ENCODE measurements around the gene USP46.

Gene USP46

DNA sequence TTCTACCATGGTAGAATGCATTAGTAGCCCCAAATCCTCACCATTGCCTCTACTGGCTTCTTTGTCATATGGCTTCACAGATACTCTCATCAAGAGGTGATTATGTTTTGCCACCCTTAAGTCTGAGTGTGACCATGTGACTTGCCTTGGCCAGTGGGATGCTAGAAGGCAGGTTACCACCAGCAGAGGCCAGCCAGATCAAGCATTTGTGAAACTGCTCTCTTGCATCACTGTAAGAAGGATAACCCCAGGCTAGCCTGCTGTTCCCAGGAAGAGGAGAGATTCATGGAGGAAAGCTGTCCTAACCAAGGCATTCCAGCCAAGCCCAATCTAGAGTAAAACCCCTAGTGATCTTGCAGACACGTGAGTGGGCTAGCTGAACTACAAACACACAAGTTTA, 46.8 kb downstream of the USP46 start:
- H3K27me3 Mint-ChIP-seq = peaks cover 2% of the 10 kb centered on the region
- H3K9me3 Mint-ChIP-seq = peaks cover 4% of the 10 kb centered on the region
- peaks cover 2% of the 10 kb centered on the region for H3K4me1 Mint-ChIP-seq

DNA sequence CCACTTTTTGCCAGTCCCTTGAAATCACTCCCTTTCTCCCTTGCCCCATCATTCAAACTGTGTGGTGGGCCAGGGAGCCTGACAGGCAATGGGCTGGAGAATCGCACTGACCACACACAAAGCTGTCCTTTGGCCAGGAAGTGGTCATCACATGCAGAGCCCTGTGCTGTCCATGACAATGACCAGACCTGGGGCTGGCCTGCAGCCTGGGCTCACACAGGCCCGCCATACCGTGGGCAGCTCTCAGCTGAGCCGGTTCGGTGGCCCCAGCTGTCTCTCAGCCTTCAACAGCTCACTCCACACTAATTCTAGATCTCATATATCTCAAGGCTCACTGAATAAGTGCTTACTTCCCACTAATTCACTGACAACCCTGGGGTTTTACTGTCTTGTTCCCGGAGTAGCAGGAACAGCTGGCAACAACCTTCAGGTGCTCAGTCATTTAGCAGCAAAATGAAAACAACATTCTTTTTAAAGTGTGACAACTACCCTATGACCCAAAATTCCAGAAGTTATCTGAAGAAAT, 48.0 kb downstream of the USP46 start:
- H3K9me3 Mint-ChIP-seq = peaks cover 4% of the 10 kb centered on the region
- no peak overlapping the region for H3K27ac Mint-ChIP-seq
- no peaks in the 10 kb centered on the region for H3K4me1 Mint-ChIP-seq
- H3K36me3 Mint-ChIP-seq = peaks cover 27% of the 10 kb centered on the region
- H3K4me3 Mint-ChIP-seq = no peak overlapping the region
- peaks cover 2% of the 10 kb centered on the region for H3K27me3 Mint-ChIP-seq

More for the DNA sequence above, 46.8 kb downstream of the USP46 start:
- Mint-ChIP-seq H3K4me3 (no peak overlapping the region), H3K27ac (no peak overlapping the region), H3K36me3 (peaks cover 17% of the 10 kb centered on the region)

DNA sequence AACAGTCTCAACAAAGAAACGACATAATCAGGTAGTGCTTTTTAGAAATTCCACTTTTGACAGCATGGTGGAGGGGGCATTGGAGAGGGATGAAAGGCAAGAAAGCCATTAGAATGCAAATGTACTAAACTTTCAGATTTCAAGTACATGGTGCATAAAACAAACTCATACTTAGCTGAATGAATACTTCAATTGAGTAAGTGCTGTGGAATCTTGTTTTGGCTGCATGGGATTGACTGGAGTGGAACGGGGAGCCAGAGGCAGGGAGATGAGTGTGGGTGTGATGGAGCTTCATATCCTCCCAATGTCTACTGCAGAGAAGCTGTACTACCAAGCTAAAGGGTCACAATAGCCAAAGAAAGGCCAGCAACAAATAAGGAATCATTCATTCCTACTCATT, 52.4 kb downstream of the USP46 start:
- Mint-ChIP-seq H3K9me3 (peaks cover 4% of the 10 kb centered on the region), H3K36me3 (peaks cover 25% of the 10 kb centered on the region), H3K4me1 (no peaks in the 10 kb centered on the region), H3K4me3 (no peak overlapping the region), H3K27me3 (peaks cover 4% of the 10 kb centered on the region), H3K27ac (no peak overlapping the region)

DNA sequence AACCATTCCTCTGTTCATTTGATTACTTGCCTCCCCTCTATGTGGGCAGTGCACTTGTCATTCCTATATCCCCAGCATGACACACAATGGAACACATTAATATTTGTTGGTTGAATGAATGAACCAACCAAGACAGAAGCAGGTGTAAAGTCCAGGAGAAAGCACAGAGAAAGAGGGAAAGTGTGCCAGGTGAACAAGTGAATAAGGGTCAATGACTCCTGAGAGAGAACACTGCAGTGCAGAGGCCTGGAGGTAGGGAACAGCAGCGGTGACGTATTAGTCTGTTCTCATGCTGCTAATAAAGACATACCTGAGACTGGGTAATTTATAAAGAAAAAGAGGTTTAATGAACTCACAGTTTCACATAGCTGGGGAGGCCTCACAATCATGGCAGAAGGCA, 53.1 kb downstream of the USP46 start:
- H3K4me1 Mint-ChIP-seq = no peaks in the 10 kb centered on the region
- H3K27ac Mint-ChIP-seq = no peak overlapping the region
- H3K27me3 Mint-ChIP-seq = peaks cover 4% of the 10 kb centered on the region
- H3K4me3 Mint-ChIP-seq = no peak overlapping the region
- peaks cover 4% of the 10 kb centered on the region for H3K9me3 Mint-ChIP-seq
- H3K36me3 Mint-ChIP-seq = peaks cover 25% of the 10 kb centered on the region

DNA sequence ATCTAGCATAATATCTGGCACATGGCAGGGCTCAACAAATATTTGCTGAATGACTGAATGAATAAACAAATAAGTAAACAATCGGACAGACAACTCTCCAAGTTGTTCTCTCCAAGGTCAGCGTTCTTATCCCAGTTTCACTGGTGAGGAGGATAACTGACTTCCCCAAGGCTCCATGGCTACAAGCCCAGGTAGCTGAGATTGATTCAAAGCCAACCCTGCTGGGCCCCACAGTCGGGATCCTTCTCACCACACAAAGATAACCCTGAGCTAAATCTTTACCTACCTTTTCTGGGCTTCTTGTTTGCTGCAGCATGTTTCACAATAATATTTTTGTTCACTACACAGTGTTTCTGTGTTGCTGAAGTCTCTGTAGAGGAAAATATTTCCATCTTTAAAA, 54.9 kb downstream of the USP46 start:
- H3K4me3 Mint-ChIP-seq = no peak overlapping the region
- peaks cover 19% of the 10 kb centered on the region for H3K36me3 Mint-ChIP-seq
- H3K4me1 Mint-ChIP-seq = no peaks in the 10 kb centered on the region
- no peaks in the 10 kb centered on the region for H3K9me3 Mint-ChIP-seq
- H3K27ac Mint-ChIP-seq = no peak overlapping the region
- peaks cover 2% of the 10 kb centered on the region for H3K27me3 Mint-ChIP-seq

DNA sequence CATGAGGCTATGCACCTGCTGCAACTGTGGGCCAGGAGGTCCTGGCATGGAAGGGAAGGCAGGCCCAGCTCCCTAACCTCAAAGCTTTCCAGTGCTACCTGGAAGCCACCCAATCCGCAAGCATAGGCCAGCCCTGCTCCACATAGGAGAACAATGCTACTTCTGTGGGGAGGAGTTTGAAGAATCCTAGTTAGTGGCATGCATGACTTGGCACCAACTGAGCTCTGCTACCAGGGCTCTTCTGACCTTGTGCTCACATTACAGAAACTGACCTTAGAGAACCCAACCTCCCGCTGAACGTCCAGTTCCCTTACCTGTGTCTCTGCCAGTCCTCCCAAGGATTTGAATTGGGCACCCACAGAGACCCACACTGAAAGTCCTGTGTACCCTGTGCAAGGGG, 58.8 kb downstream of the USP46 start:
- no peaks in the 10 kb centered on the region for H3K4me1 Mint-ChIP-seq
- H3K9me3 Mint-ChIP-seq = no peaks in the 10 kb centered on the region
- H3K27ac Mint-ChIP-seq = no peak overlapping the region
- H3K4me3 Mint-ChIP-seq = no peak overlapping the region
- peaks cover 16% of the 10 kb centered on the region for H3K36me3 Mint-ChIP-seq
- H3K27me3 Mint-ChIP-seq = peaks cover 2% of the 10 kb centered on the region

DNA sequence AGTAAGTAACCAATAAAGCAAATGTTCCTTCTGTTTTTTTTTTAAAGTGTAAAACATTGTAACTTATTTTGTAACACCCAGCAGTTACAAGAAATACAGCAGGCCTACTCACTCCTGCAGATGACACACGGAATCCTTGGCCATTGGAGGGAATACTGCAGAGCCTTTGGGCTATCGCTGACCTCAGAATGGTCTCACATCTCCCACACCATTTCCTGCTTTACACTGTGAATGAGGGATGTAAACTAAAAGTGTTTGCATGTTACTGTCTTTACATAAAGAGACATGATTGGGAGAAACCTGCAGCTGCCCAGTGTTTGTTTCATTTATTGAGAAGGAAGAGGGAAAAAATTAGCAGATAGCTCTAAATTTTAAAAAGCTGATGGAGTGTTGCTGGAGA, 64.1 kb downstream of the USP46 start:
- Mint-ChIP-seq H3K4me3 (no peak overlapping the region), H3K36me3 (peaks cover 11% of the 10 kb centered on the region), H3K27ac (no peak overlapping the region), H3K9me3 (no peaks in the 10 kb centered on the region), H3K27me3 (no peaks in the 10 kb centered on the region), H3K4me1 (no peaks in the 10 kb centered on the region)

DNA sequence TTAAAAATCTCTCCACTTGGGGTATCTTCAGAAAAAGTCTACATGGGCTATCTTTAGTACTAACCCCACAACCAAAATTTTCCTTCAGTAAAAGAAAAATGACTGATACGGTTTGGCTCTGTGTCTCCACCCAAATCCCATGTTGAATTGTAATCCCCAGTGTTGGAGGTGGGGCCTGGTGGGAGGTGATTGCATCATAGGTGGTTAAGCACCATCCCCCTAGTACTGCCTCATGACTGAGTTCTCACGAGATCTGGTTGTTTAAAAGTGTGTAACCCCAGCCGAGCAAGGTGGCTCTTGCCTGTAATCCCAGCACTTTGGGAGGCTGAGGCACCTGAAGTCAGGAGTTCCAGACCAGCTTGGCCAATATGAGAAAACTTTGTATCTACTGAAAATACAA, 66.8 kb downstream of the USP46 start:
- H3K4me3 Mint-ChIP-seq = no peak overlapping the region
- H3K27me3 Mint-ChIP-seq = no peaks in the 10 kb centered on the region
- H3K36me3 Mint-ChIP-seq = peaks cover 10% of the 10 kb centered on the region
- no peaks in the 10 kb centered on the region for H3K9me3 Mint-ChIP-seq
- H3K4me1 Mint-ChIP-seq = peaks cover 8% of the 10 kb centered on the region
- H3K27ac Mint-ChIP-seq = no peak overlapping the region

DNA sequence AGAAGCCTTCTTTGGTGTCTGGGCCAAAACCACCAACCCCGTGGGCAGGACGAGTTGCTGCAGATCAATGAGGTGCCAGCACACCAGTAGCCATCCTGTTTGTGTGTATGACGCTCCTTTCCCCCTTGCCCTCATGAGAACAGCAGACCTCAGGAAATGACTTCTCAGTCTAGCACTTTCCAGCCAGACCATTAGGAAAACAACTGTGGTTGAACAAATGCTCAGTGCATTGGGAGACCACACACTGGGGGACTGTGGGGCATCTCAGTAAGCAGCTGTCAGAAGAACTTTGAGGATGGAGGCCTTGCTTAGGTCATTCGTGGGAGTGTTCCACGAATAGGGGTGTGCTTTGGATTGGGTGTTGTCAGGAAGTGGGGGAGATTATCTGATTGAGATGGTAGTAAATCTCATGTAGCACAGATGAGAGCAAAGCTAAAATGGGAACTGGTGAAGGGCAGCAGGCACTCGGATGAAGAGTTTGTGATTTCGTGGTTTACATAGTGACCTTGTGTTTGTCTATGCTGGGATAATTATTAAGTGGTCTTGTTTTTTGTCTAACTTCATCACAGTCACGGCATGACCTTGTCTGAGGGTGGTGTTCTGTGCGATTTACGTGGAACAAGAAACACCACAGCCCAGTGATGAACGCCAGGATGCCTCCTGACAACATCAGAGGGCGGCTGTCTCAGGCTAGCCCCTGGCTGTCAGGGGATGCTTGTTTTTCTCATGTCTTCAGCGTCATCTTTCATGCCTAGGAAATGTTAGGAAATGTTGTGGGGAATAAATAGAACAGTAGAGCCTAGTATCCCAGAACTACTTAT, 70.1 kb downstream of the USP46 start:
- H3K36me3 Mint-ChIP-seq = peaks cover 1% of the 10 kb centered on the region
- peaks cover 2% of the 10 kb centered on the region for H3K27me3 Mint-ChIP-seq
- H3K27ac Mint-ChIP-seq = no peak overlapping the region
- peaks cover 8% of the 10 kb centered on the region for H3K4me1 Mint-ChIP-seq
- H3K9me3 Mint-ChIP-seq = no peaks in the 10 kb centered on the region
- no peak overlapping the region for H3K4me3 Mint-ChIP-seq

DNA sequence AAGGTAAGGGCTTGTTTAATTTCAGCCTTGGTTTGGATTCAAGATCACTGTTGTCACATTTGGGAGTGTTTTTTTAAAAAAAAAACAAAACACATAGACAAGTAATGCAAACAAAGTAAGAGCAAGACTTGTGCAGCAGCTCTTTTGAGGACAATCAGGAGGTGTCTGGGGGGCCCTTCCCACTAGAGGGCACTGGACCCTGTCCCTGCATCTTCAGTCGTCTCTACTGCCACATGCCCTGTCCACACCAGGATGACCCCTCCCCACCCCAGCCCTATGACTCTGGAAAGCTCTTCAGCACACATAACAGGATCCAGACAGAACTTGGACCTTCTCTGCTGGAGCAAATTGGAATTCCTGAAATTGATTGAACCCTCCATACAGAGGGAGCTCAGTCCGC, 71.0 kb downstream of the USP46 start:
- no peaks in the 10 kb centered on the region for H3K9me3 Mint-ChIP-seq
- H3K27me3 Mint-ChIP-seq = peaks cover 4% of the 10 kb centered on the region
- no peak overlapping the region for H3K27ac Mint-ChIP-seq
- no peak overlapping the region for H3K4me3 Mint-ChIP-seq
- peaks cover 1% of the 10 kb centered on the region for H3K36me3 Mint-ChIP-seq
- H3K4me1 Mint-ChIP-seq = peaks cover 8% of the 10 kb centered on the region

DNA sequence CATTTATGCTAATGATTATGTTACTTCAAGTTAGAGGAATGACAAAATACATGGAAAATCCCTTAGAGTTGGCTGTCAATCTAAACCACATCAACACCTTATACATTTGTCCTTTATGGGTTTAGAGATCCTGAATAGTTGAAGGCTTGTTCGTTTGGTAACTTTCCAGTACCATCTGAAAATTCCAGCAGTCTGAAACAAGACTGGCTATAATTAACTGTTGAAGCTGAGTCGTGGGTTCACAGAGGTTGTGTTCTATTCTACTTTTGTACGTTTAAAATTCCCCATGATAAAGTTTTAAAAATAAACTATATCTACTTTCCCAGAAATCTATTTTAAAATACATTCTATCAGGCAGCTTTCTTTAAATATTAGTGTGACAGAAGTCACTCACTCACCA, 73.0 kb downstream of the USP46 start:
- peaks cover 8% of the 10 kb centered on the region for H3K4me1 Mint-ChIP-seq
- H3K36me3 Mint-ChIP-seq = no peaks in the 10 kb centered on the region
- H3K27ac Mint-ChIP-seq = no peak overlapping the region
- no peaks in the 10 kb centered on the region for H3K9me3 Mint-ChIP-seq
- H3K4me3 Mint-ChIP-seq = no peak overlapping the region
- H3K27me3 Mint-ChIP-seq = peaks cover 4% of the 10 kb centered on the region

DNA sequence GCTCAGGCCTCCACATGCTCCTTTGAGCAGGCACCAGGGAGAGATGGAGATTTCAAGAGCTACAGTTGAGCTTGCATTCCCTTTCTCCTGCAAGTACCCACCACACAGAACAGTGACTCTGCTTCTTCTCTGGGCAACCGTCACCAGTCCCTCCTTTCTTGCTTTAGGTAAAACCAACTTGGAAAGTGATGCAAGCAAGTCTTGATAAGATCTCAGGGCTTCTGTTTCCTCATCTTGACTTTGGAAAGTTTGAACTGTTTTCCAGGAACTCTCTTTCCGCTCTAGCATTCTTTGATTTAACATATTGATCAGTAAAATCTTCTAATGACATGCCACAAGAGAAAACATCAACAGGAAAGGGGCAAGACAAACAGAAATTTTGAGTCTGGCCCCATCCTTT, 73.7 kb downstream of the USP46 start:
- Mint-ChIP-seq H3K36me3 (no peaks in the 10 kb centered on the region), H3K4me3 (no peak overlapping the region), H3K27me3 (peaks cover 4% of the 10 kb centered on the region), H3K4me1 (peaks cover 8% of the 10 kb centered on the region), H3K27ac (no peak overlapping the region), H3K9me3 (no peaks in the 10 kb centered on the region)

DNA sequence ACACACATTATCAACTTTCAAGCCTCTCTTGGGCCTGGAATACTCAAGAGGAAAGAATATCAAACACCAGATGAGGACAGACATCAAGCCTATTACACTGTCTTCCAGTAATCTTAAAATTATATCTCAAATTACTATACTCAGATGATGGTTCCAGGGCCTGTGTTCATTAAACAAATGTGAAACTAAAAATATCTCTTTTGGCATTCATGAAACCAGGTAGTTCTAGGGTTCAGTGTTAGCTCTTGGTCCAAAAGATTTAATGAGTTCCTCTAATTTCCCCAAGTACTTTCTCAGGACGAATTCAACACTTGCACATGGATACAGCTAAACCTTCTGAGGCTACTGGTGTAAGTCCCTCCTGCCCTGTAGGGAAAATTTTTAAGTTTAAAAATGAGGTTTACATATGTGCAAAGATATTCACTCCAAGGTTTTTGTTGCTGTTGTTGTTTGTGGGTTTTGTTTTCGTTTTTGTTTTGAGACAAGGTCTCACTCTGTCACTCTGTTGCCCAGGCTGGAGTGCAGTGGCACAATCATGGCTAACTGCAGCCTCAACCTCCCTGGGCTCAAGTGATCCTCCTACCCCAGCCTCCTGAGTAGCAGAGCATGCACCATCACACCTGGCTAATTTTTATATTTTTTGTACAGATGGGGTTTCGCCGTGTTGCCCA, 79.4 kb downstream of the USP46 start:
- H3K9me3 Mint-ChIP-seq = no peaks in the 10 kb centered on the region
- no peak overlapping the region for H3K4me3 Mint-ChIP-seq
- H3K27ac Mint-ChIP-seq = no peak overlapping the region

DNA sequence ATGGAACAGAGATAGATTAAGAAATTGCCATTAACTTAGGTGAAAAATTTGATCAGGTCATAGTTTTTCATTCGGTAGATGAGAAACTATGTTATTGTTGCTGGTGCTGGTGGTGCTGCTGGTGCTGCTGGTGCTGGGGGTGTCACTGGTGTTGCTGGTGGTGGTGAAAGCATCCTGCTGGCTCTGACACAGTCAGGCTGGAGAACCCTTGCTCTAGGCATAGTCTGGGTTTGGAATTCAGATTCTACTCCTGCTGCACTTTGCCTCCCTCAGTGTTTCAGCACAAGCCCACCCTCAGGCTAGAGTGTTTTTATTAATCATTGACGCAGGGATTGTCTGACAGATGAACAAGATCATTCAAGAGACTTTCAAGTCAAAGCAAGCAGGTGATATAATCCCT, 80.2 kb downstream of the USP46 start:
- Mint-ChIP-seq H3K36me3 (no peaks in the 10 kb centered on the region), H3K27ac (no peak overlapping the region), H3K4me3 (no peak overlapping the region), H3K27me3 (peaks cover 2% of the 10 kb centered on the region), H3K9me3 (no peaks in the 10 kb centered on the region), H3K4me1 (no peaks in the 10 kb centered on the region)

More for the DNA sequence above, 79.4 kb downstream of the USP46 start:
- no peaks in the 10 kb centered on the region for H3K4me1 Mint-ChIP-seq
- peaks cover 2% of the 10 kb centered on the region for H3K27me3 Mint-ChIP-seq
- no peaks in the 10 kb centered on the region for H3K36me3 Mint-ChIP-seq

DNA sequence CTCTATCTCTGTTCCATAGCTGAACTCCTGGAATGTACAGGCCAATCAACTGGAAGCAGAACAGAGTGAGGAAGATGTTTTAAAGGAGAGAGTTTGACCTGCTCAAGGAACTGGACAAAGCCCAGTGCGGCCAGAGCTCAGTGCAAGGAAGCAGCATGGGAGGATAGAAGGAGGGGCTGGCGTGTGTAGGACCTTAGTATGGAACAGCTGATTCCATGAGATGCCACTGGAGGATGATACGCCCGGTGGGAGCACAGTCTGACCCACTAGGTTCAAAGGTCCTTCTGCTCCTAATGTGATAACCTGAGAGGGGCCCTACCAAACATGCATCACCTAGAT, 81.5 kb downstream of the USP46 start:
- H3K27ac Mint-ChIP-seq = no peak overlapping the region
- no peak overlapping the region for H3K4me3 Mint-ChIP-seq
- no peaks in the 10 kb centered on the region for H3K27me3 Mint-ChIP-seq
- no peaks in the 10 kb centered on the region for H3K36me3 Mint-ChIP-seq
- H3K4me1 Mint-ChIP-seq = no peaks in the 10 kb centered on the region
- no peaks in the 10 kb centered on the region for H3K9me3 Mint-ChIP-seq

DNA sequence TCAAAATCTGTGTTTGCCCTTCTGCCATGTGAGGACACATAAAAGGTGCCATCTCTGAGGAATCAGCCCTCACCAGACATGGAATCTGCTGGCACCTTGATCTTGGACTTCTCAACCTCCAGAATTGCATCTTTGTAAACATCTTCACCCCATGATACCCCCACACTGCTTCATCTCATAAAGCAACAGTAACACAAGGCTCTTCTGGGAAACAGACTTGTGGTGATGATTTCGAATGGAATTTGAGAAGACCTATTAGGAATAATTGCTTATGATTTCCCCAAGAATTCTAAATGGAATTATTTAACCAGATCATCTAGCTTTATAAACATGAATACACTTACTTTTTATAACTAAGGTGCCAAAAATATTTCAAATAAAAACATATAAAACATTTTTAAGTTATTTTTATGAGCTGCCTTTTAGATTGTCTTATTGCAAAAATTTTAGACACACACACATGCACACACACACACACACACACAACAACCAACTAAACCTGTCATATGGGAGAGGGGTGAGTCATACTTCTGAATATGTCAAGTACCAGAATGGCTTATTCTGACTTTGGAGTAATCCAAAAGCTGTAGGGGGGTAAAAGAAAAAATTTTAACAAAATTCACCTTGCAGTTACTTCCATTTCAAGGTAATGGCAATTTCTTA, 82.0 kb downstream of the USP46 start:
- no peaks in the 10 kb centered on the region for H3K27me3 Mint-ChIP-seq

More for the DNA sequence above, 82.0 kb downstream of the USP46 start:
- Mint-ChIP-seq H3K4me3 (no peak overlapping the region), H3K27ac (no peak overlapping the region), H3K4me1 (no peaks in the 10 kb centered on the region), H3K9me3 (no peaks in the 10 kb centered on the region), H3K36me3 (no peaks in the 10 kb centered on the region)

All from activated naive CD4-positive, alpha-beta T cell treated with anti-CD3 and anti-CD28 coated beads, Interleukin-2, amount 50 U/mL, for 24 hours (primary cell).